ENCODE measurements around the gene COX10. TPM values are rescaled to one million over a fixed set of nuclear protein-coding genes. Genes with fewer than 3 reads are reported as not detected.

COX10 gene
- polyA plus RNA-seq, 3 donors: 4.0 to 17.5 (median 8.8) TPM

DNA sequence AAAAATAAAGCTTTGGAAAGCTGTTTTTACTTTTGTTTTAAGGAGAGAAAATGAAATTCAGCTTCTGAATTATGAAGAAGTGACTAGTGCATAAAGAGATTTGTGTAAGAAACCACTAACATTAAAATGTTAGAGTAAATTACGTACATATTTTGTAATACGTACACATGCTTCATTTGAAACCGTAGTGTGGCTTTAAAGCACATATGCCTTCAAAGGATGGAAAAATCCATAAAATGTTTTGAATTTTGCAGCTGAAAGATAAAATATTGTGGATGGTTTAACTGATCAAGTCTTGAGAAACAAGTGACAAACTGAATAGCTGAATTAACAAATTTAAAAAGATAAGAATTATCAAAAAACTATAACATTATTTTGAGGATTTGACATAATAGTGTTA lies 35.4 kb downstream of the COX10 start:
- WGBS, 3 donors: 53 to 60% (median 53%) methylated on average over 3 of the region's 3 CpGs

DNA sequence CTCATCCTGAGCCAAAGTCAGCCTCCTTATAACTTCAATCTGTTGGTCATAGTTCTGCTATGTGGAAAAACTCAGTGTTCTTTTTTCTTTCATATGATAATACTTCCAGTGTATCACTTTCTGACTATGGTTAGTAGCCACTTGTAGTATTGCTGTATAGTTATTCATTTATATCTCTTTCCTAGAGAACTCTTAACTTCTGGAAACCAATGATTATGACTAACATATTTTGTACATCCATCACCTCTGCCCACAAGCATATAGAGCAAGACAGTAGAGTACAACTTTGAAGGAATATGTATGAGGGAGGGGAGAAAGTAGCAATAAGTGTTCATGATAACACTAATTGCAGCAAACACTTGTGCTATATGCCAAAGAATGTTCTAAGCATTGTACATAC lies 38.6 kb downstream of the COX10 start:
- no peak overlapping the region for H3K27ac ChIP-seq (ENCODE audit: low read depth, low read length)

More for the DNA sequence above, 35.4 kb downstream of the COX10 start:
- H3K27ac ChIP-seq (ENCODE audit: low read depth, low read length): no peak overlapping the region

DNA sequence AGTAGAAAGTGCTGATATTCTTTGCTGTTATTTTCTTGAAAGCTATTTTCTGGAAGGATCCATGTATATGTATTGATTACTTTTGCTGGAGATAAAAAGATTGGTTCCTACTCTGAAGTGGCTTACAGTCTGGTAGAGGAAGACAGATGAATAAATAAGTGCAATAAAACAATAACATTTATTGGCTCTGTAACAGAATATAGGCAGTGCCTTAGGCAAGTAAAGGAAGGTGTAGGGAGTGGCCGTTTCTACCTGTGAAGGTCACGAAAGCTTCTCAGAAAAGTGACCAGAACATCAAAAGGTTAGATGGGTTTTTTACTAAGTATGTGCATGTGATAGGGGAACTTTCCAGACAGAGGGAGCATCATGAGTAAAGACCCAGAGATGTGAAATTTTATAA lies 43.1 kb downstream of the COX10 start:
- WGBS, 3 donors: 93 to 99% (median 95%) methylated on average over 2 of the region's 2 CpGs
- H3K27ac ChIP-seq (ENCODE audit: low read depth, low read length): no peak overlapping the region

DNA sequence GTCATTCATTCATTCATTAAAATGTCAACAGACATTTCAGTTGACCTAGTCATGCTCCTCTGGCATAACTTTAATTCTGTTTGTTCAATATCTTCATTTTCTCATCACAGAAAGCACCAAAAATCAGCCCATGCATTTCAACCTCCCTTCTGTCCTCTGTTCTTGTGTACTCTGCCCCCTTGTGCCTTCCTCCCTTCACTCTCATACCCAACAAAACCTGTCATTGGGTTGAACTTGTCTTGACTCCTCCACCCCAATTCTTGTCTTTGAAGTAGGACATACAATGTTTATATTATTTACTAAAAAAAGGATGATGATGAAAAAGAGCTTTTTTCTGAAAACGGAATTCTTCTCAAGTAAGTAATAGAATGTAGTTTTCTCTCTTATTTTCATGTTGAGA lies 43.8 kb downstream of the COX10 start:
- H3K27ac ChIP-seq (ENCODE audit: low read depth, low read length): no peak overlapping the region
- WGBS, 3 donors: 89 to 97% (median 91%) methylated on average over 1 of the region's 1 CpG

DNA sequence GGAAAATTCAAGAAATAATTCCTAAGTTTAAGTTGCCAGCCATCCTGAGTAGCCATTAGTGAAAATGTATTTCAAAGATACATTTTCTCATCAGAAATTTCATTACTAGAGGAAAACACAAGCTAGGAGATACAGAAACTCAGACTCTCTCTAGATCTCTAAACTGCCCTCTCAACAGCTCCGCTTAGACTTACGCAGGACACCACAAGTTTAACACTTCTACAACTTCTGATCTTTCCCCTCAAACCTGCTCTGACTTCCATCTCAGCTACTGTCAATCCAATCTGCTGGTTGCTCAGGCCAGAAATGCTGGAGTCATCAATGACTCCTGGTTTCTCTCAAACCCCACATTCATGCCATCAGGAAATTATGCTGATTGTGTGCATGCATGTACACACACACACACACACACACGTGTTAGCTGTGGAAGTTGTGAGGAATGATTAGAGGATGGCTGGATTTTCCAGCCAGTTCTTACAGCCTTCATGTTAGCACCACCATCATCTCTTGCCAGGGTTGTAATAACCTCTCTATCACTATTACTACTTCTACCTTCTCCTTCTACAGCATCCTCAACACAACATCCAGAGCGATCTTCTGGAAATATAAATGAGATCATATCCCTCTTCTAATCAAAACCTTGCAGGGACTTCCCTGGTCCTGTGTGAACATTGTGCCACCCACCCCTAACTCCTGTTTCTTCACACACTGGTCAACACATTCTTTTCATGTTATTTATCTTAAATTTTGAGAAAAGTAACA lies 47.1 kb downstream of the COX10 start:
- no peak overlapping the region for H3K27ac ChIP-seq (ENCODE audit: low read depth, low read length)
- 93 to 97% (median 94%) methylated on average over 4 of the region's 4 CpGs for WGBS, 3 donors

DNA sequence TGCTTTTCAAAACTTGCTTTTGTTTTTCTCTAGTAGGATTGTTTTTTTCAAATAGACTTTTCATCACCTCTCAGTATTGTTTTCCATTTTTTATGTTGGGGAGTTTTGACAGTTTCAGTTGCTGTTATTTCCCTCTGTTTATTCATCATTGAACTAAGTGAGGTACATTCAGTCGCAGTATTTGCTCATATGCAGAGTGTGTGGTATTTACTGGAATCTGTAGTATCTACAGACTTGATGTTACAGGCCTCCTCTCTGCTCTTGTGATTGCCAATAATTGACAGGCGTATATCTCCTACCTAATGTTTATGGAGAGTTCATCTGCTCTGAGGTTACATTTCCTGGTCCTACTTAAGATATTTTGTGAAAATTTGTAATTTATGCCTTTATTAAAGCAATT lies 49.6 kb downstream of the COX10 start:
- H3K27ac ChIP-seq (ENCODE audit: low read depth, low read length): no peak overlapping the region
- 91 to 96% (median 92%) methylated on average over 2 of the region's 2 CpGs for WGBS, 3 donors

DNA sequence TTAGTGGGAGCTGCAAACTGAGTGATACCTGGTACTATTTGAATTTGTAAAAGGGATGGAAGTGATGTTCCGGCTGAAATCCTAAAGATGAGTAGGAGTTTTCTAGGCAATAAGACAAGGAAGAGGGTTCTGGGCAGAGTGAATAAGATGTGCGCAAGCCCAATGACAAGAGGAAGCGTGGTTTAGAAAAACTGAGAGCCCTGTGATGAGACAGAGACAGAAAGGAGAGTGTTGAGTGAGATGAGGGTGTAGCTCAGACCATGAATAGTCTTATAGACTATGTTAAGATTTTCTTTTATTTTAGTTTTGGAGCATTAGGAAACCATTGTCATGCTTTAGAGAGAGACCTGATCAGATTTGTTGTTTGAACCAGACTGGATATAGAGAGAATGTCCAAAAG lies 50.2 kb downstream of the COX10 start:
- no peak overlapping the region for H3K27ac ChIP-seq (ENCODE audit: low read depth, low read length)
- 95 to 98% (median 97%) methylated on average over 3 of the region's 3 CpGs for WGBS, 3 donors

DNA sequence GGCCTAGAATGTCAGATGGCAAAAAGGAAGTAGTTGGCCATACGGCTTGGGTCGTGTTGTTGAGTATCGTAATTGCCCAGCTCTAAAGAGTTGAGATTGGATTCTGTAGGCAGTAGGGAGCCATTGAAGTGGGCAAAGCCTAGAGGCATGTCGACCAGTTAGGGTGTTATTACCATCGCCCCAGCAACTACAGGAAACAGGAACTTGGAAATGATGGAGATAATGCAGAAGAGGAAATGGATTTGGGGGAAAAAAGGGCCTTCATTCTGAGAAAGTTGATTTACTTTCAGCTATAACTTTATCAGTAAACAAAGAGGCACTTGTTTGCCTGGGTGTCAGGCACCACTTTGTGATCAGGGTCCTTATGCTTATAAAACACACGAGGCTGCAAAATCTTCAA lies 52.6 kb downstream of the COX10 start:
- WGBS, 3 donors: 74 to 90% (median 78%) methylated on average over 6 of the region's 6 CpGs
- no peak overlapping the region for H3K27ac ChIP-seq (ENCODE audit: low read depth, low read length)

DNA sequence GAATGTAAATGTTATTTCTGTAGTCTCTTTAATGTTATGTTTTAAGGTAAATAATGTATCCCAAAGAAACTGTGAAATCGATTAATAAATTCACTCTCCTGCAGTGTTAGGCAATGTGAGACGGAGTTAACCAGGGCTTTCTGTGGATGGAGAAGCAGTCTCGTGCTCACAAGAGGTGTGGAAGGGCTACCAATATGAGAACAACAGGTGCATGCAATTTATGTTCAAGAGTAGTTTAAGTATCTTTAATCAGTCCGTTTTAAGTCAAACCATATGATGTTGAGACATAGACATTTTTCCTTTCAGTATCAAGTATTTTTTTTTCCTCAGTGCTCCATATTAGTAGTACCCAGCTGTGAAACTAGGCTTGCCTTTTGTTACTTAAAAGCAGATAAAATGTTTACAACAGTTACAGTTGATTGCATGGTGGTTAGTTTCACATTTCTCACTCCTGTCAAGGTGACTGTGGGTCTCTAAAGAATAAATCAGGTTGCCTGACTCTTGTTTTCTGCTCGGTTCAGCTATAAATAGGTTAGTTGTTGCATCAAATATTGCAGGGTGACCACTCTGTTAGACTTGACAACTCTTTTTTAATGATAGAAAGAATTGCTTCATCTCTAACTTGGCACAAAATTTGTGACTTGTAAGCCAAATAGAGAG lies 54.4 kb downstream of the COX10 start:
- H3K27ac ChIP-seq (ENCODE audit: low read depth, low read length): no peak overlapping the region
- WGBS, 3 donors: 75 to 78% (median 77%) methylated on average over 5 of the region's 5 CpGs

DNA sequence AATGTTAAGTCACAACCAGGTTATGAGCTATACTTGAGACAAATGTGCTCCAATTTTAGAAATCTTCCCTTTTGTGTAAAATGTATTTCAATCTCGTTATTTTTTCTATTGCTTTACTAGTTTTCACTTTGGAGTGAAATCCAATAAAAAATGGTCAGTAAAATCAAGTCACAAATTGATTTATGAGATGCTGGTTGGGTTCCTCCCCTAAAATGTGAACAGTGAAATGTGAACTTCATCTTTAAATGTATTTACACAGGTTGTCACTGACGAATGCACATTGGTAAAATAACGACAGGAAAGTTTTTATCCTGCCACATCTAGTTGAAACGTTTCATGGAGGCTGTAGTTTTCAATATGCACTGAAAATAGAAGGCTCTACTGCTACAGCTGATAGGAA lies 55.5 kb downstream of the COX10 start:
- WGBS, 3 donors: 46 to 77% (median 68%) methylated on average over 4 of the region's 4 CpGs
- no peak overlapping the region for H3K27ac ChIP-seq (ENCODE audit: low read depth, low read length)

DNA sequence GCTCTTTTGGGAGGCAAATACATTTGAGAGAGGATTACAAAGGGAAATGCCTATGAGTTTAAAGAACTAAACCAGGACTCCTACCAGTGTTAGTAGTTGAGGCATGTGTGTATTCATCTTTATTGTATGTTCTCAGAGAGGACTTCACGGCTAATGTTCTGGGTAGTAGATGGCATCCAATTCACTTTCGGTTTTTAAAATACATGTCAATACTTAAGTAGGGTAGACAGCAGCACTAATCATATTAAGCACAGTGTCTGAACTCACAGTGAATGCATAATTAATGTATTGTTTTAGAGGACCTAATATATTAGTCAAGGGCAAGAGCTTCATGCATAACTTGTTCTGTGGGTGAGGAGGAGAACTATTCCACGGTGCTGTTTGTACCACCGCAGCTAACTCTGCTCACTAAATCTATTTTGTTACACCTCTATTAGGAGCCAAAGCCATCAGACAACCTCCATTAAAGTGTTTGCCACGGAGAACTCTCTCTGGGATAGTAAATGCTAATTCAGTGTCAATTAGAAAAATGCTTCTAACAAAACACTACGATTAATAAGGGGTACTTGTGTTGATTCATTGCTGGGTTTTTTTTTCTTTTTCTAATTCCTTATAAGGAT lies 56.3 kb downstream of the COX10 start:
- H3K27ac ChIP-seq (ENCODE audit: low read depth, low read length): no peak overlapping the region
- WGBS, 3 donors: 76 to 86% (median 84%) methylated on average over 6 of the region's 6 CpGs

DNA sequence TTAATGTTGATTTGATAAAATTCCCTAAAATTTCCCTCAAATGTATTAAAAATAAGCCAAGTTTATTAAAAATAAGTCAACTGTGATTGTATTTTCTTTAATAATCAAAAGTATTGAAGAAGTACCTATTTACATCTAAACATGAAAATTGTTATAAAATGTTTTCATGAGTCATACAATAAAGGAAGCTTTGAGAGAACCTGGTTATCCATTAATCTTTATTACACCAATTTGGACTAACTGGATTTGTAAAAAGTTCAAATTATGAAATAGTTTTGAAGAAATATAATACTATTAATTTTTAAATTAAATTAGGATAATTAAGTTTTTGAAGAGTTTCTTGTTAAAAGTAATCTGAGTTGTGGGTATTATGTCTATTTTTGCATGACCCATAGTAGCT lies 63.8 kb downstream of the COX10 start:
- H3K27ac ChIP-seq (ENCODE audit: low read depth, low read length): no peak overlapping the region

DNA sequence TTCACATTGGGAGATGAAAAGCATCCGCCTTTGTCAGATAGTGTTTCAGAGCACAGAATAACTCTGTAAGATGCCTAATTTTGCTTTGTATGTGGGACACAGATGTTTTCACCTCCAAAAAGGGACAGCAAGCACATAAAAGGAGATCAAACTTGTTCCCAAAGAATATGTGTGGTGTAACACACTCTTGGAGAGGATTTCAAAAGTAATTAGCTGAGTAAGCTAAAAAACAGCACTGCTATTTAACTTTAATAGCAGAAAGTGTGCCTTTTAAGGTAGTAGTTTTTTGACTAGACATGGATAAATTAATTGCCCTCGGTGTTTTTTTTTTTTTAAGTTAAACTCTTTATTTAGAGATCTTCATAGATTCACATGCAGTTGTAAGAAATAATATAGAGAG lies 65.2 kb downstream of the COX10 start:
- whole genome bisulfite sequencing, 3 donors: 78 to 88% (median 84%) methylated on average over 2 of the region's 2 CpGs
- no peak overlapping the region for H3K27ac ChIP-seq (ENCODE audit: low read depth, low read length)

DNA sequence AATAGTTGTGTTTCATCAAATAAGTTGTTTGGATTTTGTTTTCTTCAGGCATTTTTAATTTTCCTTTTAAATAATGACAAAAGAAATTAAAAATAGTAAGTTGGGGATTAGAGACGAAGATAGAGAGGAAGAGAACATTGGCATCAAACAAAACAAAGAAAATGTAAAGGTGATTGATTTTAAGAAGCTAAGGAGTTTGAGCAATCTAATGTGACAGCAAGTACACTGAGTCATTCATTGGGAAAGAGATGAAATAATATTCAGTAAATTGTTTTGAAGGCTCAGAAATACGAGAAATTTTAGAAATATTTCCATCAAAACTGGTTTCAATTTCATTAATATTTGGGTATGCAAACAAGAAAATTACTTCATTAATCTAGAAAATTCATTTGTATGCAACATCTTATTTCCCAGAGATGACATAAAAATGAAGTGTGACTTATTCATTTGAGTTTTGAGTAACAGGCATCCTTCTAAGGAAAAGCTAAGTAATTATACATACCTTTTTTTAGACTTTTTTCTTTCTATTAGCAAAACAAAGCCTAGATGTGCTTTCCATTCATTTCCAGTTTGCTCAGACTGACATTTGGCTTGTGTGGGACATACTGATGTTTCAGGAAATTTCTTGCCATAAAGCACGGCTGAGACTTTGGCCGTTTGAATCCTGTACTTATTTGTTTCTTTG lies 66.7 kb downstream of the COX10 start:
- H3K27ac ChIP-seq (ENCODE audit: low read depth, low read length): no peak overlapping the region
- 86 to 88% (median 86%) methylated on average over 4 of the region's 4 CpGs for WGBS, 3 donors

DNA sequence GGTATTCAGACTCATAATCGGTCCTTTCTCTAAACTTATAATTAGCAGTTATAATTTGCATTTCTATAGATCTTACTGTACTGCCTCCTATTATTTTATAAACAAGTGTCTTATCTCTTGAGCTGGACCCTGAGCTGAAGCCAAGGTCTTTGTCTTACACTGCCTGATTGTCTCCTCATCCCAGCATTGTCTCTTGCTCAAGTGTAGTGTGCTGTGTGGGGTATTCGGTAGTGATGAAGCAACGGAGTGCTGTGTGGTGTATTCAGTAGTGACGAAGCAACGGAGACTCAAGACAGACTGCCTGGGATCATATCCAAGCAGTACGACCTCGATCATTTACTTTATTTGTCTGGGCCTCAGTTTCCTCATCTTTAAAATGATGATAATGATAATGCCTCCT lies 69.3 kb downstream of the COX10 start:
- no peak overlapping the region for H3K27ac ChIP-seq (ENCODE audit: low read depth, low read length)
- WGBS, 3 donors: 91 to 93% (median 91%) methylated on average over 7 of the region's 7 CpGs

DNA sequence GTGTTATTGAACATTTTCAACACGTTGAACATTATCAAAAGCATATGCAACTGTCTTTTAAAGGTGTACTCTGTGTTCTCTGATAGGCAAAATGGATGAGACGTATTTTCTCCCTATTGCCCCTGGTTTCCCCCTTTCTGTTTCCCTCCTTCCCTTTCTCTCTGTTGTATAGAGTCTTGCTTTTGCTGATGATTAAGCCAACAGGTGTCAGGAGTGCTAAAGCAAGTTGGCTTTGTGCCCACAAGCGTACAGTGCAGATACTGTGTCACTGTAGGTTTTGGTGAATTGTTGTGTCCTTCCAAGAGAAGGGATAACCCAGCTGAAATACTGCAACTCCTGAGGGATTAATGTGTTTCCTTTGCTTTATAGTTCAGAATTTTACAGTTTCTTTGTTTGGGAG lies 74.4 kb downstream of the COX10 start:
- WGBS, 3 donors: 36 to 60% (median 57%) methylated on average over 3 of the region's 3 CpGs
- no peak overlapping the region for H3K27ac ChIP-seq (ENCODE audit: low read depth, low read length)

DNA sequence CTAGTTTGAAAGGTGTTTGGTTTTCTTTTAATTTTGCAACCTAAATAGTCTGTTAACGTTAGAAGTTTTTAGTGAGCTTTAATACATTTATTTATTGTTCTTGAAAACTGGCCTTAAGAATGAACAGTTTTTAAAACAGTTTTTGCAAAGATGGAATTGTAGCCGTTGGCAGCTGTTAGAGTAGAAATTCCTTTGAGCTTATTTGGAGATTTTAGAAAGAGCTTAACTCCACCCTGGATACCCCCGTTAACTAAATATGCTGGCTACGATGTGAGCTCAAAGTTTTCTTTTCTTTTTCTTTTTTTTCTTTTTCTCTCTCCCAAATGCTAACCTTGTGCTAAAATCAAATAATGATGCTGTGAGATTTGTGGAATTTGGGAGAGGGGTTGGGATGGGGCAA lies 75.2 kb downstream of the COX10 start:
- 57 to 77% (median 59%) methylated on average over 4 of the region's 4 CpGs for WGBS, 3 donors

DNA sequence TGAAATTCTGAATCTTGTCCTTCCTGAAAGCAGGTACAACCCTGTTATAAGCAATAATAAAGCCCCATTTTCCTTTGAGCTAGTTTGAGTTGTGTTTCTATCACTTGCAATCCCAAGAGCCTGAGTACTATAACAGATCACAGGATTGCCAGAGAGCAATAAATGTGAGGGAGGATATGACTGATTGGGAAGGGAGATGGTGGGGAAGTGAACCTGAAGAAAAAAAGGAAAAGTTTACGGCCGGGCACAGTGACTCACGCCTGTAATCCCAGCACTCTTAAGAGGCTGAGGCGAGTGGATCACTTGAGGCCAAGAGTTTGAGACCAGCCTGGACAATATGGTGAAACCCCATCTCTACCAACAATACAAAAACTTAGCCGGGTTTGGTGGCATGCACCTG lies 80.4 kb downstream of the COX10 start:
- no peak overlapping the region for H3K27ac ChIP-seq (ENCODE audit: low read depth, low read length)
- WGBS, 3 donors: 88 to 97% (median 90%) methylated on average over 5 of the region's 5 CpGs

More for the DNA sequence above, 75.2 kb downstream of the COX10 start:
- H3K27ac ChIP-seq (ENCODE audit: low read depth, low read length): no peak overlapping the region

DNA sequence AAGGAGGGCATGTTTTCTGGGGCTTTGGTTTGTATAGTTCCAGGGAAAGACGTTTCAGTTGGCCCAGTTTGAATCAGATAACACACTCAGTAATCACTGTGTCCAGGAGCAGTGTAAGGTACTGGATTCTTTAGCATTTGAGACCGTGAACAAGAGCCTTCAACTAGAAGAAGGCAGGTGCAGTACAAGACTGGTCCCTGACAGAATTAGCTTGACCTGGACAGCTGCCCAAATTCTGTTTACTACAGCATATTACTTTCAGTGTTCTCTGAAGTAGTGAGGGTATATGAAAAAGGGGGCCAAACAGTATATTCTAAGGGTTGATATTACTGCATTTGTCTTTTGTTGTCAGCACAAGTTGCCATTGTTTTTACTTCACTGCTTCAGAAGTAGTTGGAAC lies 81.3 kb downstream of the COX10 start:
- no peak overlapping the region for H3K27ac ChIP-seq (ENCODE audit: low read depth, low read length)
- WGBS, 3 donors: 45 to 74% (median 67%) methylated on average over 2 of the region's 2 CpGs

Measured in adipose tissue (tissue), 3 donors.